ENCODE data around the gene SLC10A7.

Gene SLC10A7, protein sequence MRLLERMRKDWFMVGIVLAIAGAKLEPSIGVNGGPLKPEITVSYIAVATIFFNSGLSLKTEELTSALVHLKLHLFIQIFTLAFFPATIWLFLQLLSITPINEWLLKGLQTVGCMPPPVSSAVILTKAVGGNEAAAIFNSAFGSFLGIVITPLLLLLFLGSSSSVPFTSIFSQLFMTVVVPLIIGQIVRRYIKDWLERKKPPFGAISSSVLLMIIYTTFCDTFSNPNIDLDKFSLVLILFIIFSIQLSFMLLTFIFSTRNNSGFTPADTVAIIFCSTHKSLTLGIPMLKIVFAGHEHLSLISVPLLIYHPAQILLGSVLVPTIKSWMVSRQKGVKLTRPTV

DNA sequence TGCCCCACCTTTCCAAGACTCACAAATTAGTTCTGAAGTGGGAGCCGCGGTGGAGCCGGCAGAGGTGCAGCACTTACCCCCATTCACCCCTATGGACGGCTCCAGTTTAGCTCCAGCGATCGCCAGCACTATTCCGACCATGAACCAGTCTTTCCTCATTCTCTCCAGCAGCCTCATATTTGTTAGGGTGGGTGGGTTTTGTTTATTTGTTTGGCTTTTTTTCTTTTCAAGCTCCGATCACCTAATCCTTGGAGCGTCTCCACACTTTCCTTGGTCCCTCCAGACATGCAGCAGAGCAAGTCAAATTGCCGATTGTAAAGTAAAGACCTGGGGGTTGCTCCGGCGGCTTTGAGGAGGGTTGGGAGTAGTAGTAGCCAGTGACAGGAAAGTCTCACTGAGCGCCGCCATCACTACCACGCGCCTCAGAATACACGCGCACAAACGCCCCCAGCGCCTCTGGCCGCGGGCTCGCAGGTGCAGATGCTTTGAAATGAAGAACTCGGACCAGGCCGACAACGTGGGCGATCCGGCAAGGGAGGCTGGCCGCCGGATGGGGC, at the start of gene SLC10A7:
SLC10A7 (minus strand) TSS at position 400 of the 557 bp plus-strand sequence; CDS start at position 177, 223 bp downstream.
- peak; percentile 61 for DNase-seq (ENCODE audit: low read depth)

DNA sequence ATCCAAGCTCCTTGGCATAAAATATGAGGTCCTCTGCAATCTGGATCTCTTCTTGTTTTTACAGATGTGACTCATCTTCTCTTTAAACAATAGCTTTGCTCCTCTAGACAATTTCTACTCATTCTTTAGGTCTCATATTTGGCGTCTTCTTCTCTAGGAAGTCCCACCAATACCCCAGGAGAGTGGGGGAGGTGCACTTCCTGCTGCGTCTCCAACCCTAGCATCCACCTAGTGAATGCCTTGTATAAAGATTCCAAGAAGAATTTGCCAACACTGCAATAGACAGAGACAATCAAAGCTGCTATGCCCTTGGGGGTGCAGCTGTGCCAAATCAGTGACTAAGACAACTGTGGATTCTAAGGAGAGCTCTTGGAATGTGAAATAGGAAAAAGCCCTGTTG, 45.7 kb upstream of the SLC10A7 start:
- DNase-seq (ENCODE audit: low read depth), result no peak

DNA sequence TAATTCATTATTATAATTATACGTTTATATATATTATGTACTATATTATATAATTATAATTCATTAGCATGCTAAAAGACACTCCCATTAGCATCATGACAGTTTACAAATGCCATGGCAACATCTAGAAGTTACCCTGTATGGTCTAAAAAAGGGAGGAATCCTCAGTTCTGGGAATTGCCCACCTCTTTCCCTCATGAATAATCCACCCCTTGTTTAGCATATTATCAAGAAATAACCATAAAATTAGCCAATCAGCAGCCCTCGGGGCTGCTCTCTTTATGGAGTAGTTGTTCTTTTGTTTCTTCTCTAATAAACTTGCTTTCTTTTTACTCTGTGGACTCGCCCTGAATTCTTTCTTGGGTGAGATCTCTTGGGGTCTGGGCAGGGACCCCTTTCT, 42.8 kb upstream of the SLC10A7 start:
- DNase-seq (ENCODE audit: low read depth), result no peak

DNA sequence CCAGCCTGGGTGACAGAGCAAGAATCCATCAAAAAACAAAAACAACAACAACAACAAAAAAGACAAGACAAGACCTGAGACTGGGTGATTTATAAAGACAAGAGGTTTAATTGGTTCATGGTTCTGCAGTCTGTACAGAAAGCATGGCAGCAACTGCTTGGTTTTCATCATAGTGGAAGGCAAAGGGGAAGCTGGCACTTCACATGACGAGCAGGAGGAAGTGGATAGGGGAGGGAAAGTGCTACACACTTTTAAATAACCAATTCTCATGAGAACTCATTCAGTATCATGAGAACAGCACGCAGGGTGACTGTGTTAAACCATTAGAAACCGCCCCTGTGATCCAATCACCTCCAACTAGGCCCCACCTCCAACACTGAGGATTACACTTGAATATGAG, 28.4 kb upstream of the SLC10A7 start:
- DNase-seq (ENCODE audit: low read depth), result no peak

DNA sequence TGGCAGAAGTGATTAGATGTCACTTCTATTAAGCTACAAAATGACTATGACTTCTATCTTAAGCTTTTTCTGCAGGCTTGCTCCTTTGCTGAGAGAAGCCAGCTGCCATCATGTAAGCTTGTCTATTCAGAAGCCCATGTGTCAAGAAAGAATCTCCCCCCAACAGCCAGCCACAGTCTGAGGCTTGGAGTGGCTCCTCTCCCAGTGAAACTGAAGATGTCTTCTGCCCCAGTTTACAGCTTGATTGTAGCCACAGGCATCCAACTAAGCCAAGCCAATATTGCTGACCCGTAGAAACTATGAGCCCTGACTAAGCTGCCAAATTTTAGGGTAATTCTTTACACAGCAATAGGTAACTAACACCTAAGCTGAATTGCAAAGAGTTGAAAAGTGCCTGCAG, 26.7 kb upstream of the SLC10A7 start:
- no peak for DNase-seq (ENCODE audit: low read depth)

DNA sequence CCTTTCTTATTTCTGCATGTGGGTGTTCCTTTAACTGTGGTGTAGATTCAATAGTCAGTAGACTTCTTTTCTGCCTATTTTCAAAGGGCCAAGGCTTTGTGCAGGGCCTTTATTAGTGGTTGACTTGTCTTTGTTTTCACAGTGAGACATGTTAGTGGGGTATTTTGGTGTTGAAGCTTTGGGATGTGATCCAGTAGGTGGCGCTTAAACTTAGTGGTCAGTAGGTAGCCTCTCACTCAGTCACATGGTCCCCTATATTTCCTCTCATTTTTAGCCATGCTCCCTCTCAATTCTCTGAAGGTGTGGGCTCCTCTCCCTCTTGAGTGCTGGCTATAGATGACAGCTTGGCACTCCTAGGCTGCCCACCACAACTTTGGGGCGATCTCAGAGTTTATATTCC, 23.4 kb upstream of the SLC10A7 start:
- no peak for DNase-seq (ENCODE audit: low read depth)

DNA sequence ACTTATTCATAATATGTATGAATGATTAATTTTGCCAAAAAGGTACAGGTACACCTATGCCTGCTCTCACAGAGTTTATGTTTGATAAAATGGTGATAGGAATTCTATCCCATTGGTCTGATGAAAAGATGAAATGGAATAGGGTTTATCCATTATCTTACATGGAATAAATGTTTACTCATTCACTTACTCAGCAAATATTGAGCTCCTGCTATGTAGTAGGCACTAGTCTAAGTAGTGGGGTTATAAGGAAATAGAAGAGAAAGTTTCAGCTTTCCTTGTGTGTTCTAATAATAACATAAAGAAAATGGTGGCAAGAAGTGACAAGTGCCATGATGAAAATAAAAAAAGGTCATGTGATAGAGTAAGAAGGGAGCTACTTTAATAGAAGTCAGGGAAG, 12.4 kb upstream of the SLC10A7 start:
- no peak for DNase-seq (ENCODE audit: low read depth)

DNA sequence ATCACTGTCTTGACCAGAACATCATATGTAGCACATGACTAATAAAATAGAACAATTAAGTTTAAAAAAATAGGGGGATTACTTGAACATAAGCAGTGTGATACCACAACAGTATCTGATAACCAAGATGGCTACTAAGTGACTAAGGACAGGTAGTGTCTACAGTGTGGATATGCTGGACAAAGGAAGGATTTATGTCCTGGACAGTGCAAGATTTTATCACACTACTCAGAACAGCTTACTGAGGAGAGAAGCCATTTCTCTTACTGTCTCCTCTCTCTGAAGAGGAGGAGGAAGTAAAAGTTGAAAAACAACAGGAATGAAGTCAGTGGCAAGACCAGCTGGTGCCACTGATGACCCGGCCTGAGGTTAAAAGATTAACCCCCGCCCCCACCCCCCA, 4.0 kb upstream of the SLC10A7 start:
- DNase-seq (ENCODE audit: low read depth), result no peak

DNA sequence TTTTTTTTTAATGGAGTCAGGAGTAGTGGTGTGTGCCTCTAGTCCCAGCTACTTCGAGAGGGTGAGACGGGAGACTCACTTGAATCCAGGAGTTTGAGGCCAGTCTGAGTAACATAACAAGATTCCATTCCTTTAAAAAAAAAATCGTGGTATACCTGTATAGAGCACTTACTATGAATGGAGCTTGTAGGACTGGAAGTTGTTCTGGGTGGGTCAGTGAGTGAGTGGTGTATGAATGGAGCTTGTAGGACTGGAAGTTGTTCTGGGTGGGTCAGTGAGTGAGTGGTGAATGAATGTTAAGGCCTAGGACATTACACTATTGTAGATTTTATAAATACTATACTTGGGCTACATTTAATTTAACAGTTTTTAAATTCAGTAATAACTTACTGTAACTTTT, 2.9 kb upstream of the SLC10A7 start:
- DNase-seq (ENCODE audit: low read depth), result no peak

DNA sequence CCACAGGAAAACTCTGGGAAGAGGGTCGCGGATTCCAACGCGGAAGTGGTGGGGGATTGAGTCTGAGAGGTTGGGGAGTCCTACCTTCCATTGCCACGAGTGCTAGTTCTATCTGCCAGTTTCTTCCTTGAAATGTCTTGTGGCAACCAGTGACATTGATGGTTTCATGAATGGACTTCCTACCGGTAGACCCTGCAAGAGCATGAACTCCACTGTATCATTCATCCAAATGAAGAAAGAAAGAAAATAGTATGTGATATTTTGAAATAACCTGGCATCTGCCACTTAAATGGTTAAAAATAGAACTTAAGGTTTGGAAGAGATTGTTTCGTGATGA, 1.1 kb upstream of the SLC10A7 start:
- no peak for DNase-seq (ENCODE audit: low read depth)

DNA sequence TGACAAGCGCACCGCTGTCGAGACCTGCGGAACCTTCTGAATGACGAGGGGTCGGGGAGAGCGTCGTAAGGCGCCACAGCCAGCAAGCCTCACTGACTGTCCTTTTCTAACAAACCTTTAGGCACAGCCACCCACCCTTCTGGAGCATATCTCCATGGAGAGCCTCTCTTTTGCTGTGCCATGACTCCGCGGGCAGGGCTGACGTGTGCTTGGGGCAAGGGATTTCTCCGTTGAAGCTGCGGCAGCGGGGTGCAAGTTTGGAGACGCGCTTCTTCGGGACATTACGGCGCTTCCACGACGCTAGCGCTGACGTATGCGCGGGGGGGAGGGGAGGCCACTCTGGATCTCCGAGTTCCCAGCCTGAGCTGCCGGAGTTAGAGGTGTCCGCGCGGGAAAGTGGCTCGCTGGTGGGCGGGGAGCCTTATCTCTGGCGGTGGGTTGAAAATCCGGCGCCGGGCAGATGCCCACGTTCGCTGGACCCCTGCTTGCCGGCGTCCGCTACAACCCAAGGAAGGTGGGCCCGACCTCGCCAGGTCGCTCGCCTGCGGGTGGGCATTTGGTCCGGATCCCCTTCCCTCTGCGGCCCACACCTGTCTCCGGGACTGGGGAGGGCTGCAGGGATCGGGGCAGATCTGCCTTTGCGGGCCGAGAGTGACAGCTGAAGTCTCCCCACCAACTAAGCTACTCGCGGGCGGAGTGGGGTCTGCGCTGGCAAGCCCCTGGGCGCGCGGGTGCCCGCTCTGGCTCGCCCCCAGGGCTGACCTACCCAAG, 543 bp upstream of the SLC10A7 start:
- DNase-seq (ENCODE audit: low read depth), result peak; percentile 78

DNA sequence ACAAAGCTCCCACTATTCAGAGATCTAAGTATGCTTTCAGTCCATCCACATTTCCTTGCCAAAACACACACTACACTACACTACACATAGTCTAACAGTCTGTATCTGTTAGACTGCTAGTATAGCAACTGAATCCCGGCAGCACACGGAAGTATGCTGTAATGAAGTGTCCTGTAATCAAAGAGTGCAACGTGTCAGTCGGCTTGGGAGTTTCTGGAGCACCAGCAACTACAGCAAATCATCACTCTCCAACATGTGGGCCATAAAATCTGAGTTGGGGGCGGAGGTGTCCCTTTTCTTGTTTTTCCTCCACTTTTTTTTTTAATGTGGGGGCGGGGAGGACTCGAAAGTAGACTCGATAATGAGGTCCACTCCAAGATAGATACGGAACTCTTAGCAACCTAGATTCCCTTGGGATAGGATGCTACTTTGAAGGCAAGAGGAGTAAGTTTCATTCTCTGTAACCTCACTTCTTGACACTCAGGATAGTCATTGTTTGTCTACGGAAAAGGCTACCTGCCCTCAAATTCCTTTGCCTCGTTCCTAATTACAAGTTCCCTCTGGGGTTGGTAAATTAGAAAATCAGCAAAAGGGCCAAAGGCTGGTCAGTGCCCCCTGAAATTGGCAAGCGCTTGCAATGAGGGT, 722 bp downstream of the SLC10A7 start:
- DNase-seq (ENCODE audit: low read depth), result no peak

DNA sequence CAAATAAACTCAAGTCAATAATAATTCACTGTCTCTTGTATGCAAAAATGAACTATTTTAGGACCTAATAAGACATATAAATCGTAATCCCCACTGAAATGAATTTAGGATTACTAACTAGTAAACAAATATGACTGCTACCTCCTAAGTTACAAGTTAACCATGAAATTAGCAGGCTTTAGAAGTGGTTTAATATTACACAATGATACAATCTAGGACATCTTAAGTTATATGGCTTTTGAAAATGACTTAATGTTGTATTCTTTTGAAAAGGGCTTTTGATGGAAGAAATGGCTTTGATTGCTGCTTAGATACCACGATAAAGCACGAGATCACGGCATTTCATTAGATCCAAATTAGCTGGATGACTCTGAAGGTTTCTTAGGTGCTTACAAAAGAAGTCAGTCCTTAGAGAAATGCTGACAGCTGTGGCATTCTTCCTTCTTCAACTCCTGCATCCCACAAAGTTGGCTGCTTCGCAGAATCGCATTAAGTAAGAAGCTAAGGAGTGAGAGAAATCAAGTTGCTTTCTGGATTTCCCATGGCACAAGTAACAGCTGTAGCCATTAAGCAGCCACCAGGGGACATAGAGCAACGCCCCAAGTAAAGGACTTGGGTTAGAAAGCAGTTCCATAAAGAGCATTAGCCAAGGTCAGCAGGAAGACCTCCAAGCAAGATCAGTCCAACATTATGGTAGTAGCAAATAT, 6.9 kb downstream of the SLC10A7 start:
- DNase-seq (ENCODE audit: low read depth), result no peak

DNA sequence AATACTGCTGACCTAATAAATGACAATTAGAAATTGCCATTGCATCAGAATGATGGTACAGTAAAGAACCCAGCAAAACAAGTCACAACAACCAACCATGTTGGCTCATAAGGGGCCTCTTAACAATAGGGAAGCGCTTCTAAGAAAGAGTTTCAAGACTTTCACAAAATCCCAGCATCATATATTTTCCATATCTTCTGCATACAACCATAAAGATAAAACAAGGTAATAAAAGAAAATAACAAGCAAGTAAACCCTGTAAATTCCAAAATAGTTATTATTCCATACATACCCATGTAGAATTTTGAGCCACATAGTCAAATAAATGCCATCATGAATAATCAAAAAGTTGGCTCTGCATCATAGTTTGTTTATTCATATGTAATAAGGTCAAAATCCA, 8.2 kb downstream of the SLC10A7 start:
- DNase-seq (ENCODE audit: low read depth), result no peak

DNA sequence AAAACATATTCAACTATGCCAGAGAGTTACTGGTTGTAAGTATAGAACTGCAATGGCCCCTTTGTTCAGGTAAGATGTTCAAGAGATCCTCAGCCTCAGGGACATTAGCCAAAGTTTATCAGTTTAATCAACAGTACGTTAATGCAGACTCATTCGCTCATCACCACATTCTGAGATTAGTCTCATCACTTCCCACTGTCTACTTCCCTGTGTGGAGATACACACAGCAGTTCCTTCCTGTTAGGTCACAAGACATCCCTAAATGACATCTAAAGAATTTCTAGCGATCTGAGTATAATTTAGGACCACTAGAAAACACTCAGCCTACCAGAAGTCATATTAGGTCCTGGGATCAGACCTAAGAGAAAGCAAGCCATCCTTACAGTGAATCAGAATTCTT, 10.4 kb downstream of the SLC10A7 start:
- no peak for DNase-seq (ENCODE audit: low read depth)

DNA sequence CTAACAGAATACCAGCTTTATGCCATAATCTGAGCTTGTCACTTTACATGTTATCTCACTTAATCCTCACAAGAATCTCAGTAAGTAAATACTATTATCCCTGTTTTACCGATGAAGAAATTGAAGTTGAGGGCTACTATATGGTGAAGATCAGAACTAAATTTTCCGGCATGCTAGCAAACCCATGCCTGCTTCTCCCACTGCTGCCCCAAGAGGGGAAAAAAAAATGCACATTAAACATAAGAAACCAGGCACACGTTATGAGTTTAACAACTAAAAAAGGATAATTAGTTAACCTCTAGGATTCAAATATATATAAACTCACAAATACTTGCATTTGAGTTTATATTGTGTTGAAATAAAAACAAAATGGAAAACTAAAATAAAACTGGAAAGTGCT, 10.8 kb downstream of the SLC10A7 start:
- DNase-seq (ENCODE audit: low read depth), result no peak

DNA sequence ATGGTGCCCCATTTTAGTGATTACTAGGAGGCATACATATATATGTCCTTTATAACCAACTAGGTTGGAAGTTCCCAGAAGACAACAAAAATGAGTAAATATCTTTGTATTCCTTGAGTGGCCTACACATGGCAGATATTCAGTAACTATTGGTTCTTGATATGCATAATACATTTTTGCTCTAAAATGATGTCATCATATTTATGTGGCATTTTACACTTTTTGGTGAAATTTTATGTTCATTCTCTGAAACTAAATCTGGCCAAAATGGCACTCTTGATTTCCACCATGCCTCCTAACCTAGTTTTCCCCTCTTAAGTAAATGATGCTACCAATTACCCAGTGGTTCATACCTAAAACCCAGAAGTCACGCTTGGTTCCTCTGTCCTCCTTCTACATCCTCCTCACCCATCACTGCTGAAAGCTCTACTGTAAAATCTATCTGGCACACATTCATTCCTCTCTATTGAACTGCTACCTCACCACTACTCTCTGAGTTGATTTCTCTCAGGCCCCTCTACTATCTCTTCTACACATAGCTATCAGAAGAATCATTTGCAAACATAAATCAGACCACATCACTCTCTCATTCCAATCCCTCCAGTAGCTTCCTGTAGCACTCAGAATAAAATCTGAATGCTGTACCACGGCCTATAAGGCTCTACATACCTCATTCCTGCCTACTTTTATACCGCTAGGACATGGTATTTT, 13.4 kb downstream of the SLC10A7 start:
- DNase-seq (ENCODE audit: low read depth), result no peak

DNA sequence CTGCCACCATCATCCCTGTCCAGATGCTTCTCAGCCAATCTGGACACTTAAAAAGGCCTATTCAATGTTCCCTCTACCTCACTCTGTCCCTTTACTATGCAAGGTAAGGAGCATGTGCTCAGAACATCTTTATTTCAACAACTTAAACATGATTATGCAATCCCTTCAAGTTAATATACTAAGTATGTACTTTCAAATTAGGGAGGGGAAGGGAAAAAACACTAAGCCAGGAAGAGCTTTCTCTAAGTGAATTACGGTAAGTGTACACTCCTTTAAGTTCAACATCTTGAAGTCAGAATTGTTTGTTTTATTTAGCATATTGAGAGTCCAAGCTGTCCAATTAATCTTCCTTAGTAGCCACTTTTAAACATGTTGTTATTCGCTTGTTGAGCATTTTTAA, 14.1 kb downstream of the SLC10A7 start:
- DNase-seq (ENCODE audit: low read depth), result no peak

DNA sequence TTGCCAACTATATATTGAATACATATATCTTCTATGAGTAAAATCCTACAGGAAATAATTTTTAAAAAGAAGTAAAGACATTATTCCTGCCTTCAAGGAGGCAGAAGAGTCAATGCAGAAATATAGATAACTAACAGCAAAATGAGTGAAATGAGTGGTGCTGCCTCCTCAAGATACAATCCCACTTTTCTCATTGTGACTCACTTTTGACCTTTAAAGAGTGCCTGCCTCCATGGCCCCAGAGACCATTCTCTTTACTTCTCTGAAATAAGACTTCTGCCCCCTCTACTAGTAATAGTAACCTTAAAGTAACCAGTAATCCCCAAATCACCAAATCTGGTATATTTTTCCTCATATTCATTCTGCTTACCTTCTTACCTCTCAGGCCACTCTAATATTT, 15.5 kb downstream of the SLC10A7 start:
- DNase-seq (ENCODE audit: low read depth), result no peak

DNA sequence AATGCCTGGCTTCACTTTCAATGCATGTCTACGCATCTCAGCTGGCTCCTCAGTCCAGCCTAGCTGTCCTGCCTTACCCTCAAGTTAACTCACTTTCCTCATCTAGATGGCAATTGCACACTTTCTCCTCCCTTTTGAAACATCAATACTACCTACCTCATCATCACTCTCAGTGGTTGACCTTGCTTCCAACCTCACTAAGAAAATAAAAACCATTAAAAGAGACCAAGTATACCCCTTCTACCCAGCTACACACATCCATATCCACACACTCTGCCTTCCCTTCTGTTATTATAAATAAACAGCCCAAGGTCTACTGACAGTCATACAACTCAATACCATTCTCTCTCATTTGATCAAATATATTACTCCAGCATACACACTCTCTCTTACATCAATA, 21.5 kb downstream of the SLC10A7 start:
- no peak for DNase-seq (ENCODE audit: low read depth)

DNA sequence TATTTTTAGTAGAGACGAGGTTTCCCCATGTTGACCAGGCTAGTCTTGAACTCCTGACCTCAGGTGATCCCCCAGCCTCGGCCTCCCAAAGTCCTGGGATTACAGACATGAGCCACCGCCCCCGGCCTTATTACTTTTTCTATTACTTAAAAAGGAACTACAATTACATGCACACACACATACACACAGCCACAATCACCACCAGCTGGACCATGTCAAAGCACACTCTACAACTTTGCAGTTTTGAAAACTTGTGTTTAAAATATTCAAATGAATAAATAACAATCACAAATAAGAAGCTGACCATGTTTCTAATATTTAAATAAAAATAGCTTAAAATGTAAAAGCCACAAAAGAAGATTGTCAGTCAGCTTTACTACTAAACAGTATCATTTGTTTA, 23.4 kb downstream of the SLC10A7 start:
- no peak for DNase-seq (ENCODE audit: low read depth)

DNA sequence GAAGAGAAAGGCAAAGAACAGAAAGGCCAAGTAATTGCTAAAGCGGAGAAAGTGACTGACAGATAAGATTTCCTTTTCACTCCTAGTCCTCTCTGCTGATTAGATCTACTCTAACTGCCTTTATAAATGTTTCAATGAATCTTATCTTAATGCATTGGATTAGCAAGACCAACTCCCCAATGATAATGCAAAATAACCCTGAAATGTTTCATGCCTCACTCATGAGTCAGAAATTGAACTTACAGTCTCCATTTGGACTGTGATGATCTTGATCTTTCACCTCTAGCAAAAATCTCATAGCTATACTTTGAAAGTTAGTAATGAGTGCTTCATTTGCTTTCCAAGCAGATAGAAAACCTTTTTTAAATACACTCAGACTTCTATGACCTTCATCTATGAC, 26.5 kb downstream of the SLC10A7 start:
- no peak for DNase-seq (ENCODE audit: low read depth)
